Keratinocyte (primary cell): ENCODE measurements around the gene SMARCD3.

Experiments used
- EZH2 ChIP-seq: IDR thresholded peaks from one replicate; pipeline ENCODE4 v1.6.1; 2012; ENCODE audit warnings: inconsistent platforms, mild to moderate bottlenecking, low read length, moderate library complexity
- TF ChIP-seq, protein P1 (sequence below), 3 experiments: IDR thresholded peaks in 1 of 3; conservative IDR thresholded peaks in 1 of 3; optimal IDR thresholded peaks in 1 of 3; 2 replicates in 2 of 3; 3 replicates in 1 of 3; pipeline versions ENCODE3 to v1.5.1; 2011; ENCODE audit warnings: low read length in 3 of 3, mild to moderate bottlenecking in 3 of 3, moderate library complexity in 2 of 3, control low read depth in 1 of 3, inconsistent platforms in 1 of 3; ENCODE audit not compliant: insufficient read depth in 2 of 3; ENCODE audit errors: extremely low read depth in 1 of 3

DNA sequence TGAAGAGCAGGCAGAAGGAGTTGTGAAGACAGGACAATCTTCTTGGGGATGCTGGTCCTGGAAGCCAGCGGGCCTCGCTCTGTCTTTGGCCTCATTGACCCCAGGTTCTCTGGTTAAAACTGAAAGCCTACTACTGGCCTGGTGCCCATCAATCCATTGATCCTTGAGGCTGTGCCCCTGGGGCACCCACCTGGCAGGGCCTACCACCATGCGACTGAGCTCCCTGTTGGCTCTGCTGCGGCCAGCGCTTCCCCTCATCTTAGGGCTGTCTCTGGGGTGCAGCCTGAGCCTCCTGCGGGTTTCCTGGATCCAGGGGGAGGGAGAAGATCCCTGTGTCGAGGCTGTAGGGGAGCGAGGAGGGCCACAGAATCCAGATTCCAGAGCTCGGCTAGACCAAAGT, 14.7 kb downstream of the SMARCD3 start:
- TF ChIP-seq, protein P1, sequence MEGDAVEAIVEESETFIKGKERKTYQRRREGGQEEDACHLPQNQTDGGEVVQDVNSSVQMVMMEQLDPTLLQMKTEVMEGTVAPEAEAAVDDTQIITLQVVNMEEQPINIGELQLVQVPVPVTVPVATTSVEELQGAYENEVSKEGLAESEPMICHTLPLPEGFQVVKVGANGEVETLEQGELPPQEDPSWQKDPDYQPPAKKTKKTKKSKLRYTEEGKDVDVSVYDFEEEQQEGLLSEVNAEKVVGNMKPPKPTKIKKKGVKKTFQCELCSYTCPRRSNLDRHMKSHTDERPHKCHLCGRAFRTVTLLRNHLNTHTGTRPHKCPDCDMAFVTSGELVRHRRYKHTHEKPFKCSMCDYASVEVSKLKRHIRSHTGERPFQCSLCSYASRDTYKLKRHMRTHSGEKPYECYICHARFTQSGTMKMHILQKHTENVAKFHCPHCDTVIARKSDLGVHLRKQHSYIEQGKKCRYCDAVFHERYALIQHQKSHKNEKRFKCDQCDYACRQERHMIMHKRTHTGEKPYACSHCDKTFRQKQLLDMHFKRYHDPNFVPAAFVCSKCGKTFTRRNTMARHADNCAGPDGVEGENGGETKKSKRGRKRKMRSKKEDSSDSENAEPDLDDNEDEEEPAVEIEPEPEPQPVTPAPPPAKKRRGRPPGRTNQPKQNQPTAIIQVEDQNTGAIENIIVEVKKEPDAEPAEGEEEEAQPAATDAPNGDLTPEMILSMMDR (optimal IDR thresholded peaks at IDR 0.05 in 1 of 3, IDR thresholded peaks at IDR 0.05 in 1 of 3, conservative IDR thresholded peaks at IDR 0.05 in 1 of 3; ENCODE audit: extremely low read depth in 1 of 3, insufficient read depth in 2 of 3, low read length in 3 of 3), result no peak
- TF ChIP-seq EZH2, result no peak
